Ureter (tissue), 1 donor: ENCODE results near the gene ELMO1. TPM values are rescaled to one million over a fixed set of nuclear protein-coding genes. Genes with fewer than 3 reads are reported as not detected.

ENCODE experiments used
- DNase-seq: peaks from one replicate; pipeline ENCODE4 v3.0.0-alpha.2; 2020; ENCODE audit warnings: low spot score
- total RNA-seq: library from RNA; stranded (reverse); gene quantifications from one replicate; pipeline ENCODE4 v1.2.4, GENCODE V29; 2023
- donor health status: DM: yes; HTN: yes; CAD: no.

ELMO1 gene
- total RNA-seq, 1 donor from 2014 or later: 51.9 TPM

DNA sequence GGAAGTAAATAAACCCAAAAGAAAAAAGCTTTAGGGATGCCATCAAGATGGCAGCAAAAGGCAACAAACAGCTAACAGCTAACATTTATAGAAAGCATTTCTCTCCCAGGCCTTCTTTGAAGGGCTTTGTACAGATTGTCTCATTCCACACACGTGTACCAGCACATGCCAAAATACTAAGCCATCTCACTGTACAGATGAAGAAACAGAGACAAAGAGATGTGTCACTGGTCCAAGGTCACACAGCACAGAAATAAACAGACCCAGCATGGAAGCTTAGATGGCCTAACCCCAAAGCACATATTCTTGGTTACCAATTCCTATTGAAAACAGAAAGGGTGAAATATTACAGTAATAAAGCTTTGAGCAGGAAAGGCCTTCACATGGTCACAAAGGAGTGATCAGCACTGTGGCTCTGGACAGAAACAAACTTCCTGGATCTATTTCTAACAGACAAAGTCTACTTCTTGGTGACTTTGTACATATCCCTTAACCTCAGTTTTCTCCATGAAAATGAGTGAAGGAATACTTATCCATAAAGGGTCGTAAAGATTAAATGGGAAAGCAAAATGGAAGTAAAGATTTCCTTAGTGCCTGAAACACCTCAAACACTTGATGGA, 346.0 kb downstream of the ELMO1 start:
- no peak for DNase-seq

DNA sequence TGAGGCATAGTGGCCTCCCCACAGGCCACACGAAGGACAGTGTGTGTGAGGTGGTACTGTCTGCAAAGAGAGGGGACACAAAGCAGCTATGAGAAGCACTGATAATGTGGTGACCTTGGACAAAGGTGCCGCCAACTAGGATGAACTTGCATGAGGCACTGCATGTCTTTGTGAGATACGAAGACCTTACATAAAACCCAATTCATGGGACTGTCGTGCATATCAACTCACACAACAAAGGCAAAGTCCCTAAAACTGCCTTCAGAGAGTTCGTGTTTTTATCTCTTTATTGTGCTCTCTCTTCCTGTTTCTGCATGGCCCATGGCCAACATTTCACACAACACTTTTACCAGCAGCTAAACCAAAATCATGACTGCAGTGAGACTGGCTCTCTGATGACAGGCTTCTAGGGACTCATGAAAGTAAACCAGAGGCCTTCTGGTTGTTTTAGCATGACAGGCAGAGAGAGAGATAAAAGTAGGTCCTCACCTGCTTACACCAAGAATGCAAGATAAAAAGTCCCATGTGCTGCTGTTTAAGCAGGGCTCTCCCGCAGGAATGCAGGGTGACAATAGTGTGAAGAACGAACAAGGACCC, 347.8 kb downstream of the ELMO1 start:
- DNase-seq: no peak

DNA sequence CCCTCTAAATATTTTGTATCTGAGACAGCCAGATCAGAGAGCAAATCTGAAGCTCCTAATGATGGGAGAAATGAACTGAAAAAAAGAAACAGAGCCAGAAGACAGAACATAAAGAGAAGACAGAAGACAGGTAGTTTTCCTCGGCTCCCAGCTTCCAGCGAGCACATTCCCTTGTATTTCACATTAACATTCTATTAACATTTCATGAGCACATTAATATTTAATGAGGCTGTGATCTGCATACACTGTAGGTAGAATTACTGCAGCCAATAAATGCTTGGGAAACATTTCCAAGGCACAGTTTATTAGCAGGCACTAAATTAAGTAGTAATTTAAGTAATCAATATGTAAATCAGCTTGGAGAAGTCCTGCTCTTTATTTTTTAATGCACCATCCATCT, 349.9 kb downstream of the ELMO1 start:
- no peak for DNase-seq

DNA sequence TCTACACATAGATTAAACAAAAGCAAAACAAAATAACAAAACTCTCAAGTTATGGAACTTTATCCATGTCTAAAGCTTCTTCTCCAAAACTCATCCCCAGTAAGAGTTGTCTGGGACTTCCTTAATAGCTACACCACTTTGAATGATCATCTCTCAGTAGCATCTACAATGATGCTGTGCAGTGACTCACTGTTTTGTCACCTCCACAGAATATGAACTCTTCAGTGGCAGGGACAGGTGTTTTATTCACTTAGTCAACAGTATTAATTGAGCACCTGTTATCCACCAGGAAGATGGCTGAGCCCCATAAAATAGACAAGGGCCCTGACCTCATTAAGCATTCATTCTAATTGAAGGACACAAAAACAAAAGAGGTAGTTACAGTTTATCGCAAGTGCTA, 350.7 kb downstream of the ELMO1 start:
- DNase-seq: no peak

DNA sequence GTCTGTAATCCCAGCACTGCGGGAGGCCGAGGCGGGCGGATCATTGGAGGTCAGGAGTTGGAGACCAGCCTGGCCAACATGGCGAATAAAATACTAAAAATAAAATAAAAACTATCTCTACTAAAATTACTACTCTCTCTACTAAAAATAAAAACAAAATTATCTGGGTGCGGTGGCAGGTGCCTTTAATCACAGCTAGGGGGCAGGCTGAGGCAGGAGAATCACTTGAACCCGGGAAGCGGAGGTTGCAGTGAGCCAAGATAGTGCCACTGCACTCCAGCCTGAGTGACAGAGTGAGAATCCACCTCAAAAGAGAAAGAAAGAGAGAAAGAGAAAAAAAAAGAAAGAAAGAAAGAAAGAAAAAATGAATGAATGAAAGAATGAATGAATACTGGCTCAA, 351.4 kb downstream of the ELMO1 start:
- DNase-seq: no peak

DNA sequence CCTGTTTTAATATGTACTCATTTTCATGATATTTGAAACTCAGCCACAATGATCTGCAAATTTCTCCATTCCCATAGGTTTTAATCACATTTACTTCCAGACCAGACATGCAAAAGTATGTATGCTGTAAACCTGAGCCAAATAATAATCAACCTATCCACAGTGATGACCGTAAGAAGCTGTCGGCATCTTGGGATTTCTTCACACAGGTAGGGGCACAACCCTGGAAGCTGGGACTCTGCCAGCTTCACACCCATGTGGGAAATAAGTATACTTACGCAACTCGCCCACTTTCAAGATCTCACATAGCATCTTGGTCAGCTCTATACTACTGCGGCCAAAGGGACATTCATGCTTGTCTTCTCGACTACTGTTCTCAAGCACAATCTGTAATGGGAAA, 352.3 kb downstream of the ELMO1 start:
- no peak for DNase-seq

DNA sequence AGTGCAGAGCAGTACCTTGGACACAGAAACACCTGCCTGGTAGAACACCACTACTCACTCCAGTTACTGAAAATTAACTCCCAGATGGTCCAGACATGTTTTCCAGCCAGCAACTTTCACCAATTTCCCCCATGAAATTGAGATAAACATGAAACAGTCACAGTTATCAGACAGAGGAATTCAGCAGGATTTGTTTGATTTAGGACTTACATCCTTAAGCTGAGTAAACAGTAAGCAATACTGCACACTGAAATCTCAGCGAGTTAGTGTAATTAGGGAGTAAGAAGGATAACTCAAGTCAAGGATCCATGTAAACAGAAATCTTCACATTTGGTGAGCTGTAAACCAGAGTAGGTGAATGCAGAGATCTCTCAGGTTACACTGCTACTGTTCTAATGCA, 353.5 kb downstream of the ELMO1 start:
- no peak for DNase-seq

DNA sequence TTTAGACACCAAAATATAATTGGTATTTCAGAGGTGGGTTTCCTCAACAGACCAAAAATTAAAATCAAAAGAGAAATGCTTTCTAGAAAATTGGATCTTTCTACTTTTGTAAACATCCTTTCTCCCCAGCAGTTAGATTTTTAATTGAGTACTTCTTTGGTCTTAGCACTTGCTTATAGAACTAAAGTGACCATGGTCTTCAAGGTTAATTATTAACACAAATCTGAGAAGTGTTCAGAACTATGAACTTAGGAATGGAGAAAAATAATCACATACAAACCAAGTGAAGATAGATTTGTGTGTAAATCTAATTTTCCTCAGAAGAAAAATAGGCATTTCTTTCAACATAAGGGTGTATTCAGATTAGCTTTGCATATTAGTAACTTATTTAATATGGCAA, 355.4 kb downstream of the ELMO1 start:
- DNase-seq: no peak

DNA sequence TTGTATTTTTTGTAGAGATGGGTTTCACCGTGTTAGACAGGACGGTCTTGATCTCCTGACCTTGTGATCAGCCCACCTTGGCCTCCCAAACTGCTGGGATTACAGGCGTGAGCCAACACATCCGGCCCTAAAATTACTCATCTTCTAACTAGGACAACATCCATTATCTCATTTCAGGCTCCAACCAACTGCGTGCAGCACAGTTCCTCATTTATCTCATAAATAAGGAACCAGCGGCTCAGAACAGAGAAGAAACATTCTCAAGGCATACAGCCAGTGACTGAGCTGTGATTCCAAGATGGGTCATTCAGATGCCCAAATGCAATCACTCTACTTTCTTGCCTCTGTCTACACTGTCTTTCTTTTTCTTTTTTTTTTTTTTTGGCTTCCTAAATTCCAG, 356.1 kb downstream of the ELMO1 start:
- DNase-seq: no peak

DNA sequence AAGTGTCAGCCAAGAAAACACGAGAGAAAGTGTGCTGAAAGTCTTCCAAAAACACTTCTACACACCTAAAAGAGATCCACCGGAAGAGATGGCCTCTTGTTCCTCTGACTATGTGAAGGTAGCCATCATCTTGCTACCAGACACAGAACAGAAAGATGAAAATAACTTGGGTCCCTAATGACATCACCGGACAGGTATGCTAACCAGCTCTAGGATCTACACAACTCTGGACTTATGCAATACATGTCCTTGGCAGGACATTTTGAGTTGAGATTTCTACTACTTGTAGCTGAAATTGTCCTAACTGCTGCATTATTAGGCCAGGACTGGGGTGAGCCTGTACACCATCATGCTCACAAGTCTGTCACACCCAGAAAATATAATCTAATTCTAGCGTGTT, 358.7 kb downstream of the ELMO1 start:
- no peak for DNase-seq

DNA sequence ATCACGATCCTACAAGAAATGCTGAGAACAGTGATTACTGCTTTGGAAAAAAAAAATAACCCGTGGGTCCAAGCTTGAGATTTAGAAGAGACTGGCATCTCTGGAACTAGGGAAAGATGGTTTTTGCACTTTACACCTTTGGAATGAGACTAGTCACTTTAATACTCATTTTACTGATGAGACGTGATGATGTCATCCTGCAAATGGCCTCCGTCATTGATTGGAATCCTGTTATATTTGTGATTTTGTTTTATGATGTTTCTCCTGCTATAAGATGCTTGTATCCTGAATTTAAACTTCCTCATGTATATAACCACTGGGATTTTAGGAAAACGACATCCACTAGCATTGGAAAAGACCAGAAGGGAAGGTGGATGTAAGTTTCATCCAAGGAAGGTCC, 363.1 kb downstream of the ELMO1 start:
- DNase-seq: no peak

DNA sequence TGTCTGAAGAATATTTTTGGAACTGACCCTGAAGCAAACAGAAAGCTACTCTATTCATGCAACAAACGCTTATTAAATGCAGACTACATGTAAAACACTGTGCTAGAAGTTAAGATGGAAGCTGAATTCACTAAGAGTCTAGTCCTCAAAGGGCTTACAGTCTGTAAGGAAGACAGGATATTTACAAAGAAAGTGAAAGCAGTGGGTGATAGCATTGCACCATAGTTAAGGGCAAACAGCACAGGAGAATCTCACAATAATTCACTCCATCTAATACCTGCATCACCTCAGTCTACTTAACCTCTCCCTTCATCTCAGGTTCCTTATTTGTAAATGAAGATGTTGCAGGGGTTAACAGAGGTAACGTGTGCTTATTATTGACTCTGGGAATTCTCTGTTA, 364.4 kb downstream of the ELMO1 start:
- no peak for DNase-seq

DNA sequence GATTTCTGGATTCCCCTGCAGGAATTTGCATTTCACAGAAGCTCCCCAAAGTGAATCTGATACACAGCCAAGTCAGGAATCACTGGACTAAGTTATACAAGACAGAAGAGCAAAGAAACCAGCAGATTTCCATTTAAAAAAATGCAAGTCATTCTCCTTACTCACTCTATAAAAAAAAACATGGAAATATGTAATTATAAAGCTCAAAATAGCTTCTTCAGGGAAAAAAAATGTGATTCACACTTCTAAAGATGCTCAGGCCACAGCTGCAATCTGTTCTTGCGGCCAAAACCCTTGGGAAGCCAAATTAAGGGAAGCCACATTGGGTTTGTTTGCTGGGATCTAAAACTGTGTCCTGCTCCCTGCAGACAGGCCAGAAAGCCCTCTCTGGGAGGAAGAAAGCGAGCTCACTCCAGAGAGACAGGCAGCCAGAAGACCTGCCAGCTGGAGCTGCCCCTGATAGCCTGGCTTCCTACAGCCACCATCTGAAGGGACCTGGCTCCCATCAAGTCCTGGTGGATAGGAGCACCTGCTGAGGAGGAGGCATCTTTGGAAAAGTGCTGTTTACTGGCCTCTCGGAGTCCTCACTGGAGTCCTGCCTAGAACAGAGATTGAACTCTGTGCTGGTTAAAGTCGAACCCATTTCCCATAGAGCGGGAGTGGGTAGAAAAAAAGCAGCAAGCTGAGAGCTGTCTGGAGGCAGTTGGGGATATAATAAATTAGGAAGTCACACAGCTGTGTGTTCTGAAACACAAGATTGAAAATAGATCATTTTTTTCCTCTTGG, 365.2 kb downstream of the ELMO1 start:
- no peak for DNase-seq

DNA sequence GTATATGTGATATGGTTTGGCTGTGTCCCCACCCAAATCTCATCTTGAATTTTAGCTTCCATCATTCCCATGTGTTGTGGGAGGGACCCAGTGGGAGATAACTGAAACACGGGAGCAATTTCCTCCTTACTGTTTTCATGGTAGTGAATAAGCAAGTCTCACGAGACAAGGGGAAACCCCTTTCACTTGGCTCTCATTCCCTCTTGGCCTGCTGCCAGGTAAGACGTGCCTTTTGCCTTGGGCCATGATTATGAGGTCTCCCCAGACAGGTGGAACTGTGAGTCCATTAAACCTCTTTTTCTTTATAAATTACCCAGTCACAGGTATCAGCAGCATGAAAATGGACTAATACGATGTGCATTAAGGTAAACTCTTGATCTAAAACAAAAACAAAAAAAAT, 367.2 kb downstream of the ELMO1 start:
- DNase-seq: no peak

DNA sequence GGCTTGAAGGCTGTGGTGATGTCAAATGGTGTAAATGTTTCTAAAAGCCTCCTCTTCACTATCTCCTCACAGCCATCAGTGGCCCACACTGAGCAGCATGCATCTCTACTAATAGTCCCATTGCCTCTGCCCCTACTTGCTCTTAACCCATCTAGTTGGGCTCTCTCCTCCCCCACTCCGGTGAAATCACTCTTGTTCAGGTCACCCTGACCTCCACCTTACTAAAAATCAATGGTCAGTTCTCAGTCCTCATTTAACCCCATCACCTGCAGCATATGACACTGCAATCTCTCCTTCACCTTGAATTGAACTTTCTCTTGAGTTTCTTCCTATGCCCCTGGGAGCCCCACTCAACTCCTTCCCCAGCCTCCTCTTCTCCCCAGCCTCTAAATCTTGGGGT, 369.2 kb downstream of the ELMO1 start:
- no peak for DNase-seq

DNA sequence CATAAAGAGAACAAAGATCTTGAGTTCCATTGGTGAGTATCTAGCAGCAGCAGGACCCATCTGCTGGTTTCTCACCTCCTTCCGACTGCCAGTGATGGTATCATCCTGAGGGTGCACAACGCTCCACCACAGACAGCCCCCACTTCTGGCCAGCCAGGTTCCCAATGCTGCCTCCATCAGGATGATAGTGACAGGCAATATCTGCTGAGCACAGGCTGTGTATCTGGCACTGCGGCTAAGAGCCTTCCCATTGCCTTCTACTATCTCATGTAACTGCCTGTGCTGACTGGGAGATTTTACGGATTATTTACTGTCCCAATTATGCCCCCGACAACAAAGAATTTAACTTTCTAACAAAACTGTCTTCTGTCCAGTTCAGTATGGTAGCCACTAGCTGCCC, 372.0 kb downstream of the ELMO1 start:
- DNase-seq: no peak

DNA sequence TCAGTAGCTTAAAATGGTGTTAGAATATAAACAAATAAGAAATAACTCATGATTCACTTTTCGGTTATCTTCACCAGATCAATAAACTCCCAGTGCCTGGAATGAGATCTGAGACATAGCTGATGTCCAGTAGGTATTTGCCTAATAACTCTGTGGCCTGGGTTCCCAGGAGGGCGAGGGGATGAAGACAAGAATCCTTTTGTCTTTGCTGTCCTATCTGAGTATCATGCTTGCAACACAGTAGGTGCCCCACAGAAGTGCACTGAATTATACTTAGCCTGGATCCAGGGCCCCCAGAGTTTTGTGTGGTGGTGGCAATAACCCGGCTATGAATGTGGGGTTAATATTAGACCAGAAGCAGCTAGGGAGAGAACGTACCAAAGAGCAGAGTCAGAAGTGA, 374.3 kb downstream of the ELMO1 start:
- DNase-seq: no peak

DNA sequence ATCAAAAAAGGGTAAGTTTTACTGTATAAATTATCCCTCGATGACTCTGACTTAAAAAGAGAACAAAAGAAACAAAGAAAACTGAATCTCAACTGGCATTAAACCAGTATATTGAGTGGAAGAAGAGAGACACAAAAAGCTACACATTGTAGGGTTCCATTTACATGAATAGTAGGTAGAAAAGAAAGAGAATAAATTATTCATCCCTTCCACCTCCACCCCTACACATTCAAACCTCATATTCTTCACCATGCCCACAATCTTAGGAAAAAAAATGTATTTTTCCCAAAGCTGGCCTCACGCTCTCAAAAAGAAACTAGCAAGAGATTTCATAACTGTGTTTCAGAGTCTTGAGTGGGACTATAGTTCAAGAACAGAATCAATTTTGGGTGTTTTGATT, 377.5 kb downstream of the ELMO1 start:
- no peak for DNase-seq

DNA sequence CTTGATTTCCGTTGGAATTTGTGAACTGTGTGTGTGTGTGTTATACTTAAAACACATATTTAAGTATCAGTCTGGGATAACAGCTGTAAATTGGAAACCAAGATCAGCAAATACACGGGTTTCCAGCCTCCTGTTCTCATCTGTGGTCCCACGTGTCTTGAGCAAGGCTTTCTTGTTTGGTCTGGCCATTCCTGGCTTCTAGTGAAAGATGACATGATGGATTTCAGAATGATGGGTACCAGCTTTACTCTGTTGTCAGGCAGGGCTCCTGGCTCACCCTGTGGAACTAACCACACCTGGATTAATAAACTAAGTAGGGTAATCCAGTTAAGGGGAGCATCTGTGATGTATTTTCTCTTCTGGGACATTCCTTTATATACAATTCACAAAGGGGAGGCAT, 378.2 kb downstream of the ELMO1 start:
- DNase-seq: no peak

DNA sequence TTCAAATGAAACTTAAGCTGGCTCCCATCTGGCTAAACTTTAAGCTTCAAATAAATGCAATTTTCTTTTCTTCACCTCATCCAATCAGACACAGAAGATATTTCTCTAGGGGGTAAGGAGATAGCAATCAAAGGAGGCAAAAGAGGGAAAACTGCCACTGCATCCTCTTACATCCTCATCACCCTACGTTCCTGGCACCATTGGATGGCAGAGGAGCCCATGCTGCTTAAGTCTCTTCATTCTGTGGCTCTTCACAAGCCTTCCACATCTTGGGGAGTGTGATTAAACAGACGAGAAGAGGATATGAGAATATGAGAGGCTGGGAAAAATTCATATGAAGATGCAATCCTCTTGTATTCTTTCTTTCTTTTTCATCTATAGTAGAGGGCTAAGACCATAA, 378.6 kb downstream of the ELMO1 start:
- no peak for DNase-seq

DNA sequence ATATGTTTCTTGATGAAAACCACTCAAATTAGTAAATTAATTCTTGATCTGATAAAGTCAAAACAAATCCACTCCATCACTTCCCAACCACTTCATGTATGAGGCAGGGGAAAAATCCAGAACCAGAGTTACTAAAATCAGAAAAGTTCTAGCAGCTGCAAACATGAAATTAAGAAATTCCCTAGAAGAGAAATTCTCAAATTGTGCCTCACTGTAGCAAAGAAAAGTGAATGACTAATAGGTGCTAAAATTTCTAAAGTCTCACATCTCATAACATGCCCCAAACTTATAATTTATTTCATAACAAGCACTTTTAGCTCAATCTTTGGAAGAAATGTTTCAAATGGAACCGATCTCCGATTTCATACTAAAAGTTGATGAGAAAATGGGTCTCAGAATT, 379.3 kb downstream of the ELMO1 start:
- DNase-seq: no peak

DNA sequence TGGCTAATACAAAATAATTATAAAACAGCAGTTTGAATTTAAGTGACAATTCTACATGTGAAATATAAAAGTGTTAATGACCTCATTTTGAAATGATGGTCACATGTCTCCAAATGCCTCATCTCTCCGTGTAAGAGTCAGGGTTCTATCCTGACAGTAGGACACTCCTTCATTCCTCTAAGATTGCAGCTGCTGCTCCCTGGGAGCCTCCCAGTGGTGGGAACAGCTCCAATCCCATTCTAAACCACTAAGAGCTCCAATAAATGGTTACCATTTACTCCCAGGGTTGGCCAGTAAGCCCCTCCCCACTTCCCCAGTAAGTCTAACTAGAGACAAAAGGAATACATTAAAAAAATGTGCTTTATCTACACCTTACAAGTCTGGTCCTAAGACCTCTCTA, 379.8 kb downstream of the ELMO1 start:
- no peak for DNase-seq

DNA sequence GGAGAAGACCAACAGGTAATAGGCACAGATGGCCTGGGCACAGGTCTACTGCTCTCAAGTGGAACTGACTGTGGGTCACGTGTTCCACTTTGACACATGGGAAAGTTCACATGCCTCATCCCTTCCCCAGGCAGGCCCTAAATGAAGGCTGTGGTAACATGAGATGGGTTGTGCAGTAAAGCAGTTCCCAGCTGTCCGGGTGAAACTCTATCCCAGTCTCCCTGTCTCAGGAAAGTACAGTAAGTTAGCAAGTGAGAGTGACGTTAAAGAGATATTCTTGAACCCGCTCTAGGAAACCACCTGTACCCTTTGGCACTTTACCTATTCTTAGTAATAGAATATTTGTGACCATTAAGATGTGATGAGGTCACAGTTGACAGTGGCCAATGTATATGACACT, 380.6 kb downstream of the ELMO1 start:
- no peak for DNase-seq
